GM03348 (cell line): ENCODE data around the gene VSIG10.
"Not testable (repeated sequence)": the region's sequence is repeated elsewhere in the genome, so short reads cannot be mapped to it uniquely, and the experiment has no call there.

Experiments used
- DNase-seq: peaks from one replicate; pipeline ENCODE4 v3.0.0; 2012; ENCODE audit warnings: low spot score

The VSIG10 gene

DNA sequence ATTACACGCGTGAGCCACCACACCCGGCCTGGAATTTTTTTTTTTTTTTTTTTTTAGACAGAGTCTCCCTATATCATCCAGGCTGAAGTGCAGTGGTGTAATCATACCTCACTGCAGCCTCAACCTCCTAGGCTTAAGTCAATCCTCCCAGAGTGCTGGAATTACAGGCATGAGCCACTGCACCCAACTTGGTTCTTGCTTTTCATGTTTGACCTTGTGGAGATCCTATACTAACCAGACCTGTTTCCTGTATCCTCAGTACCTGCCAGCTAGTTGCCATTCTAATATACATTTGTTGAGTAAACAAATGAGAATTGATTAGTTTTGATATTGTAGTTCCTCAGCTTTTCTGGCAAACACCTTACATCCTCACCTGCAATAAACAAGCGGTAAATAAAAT lies 3.2 kb upstream of the VSIG10 start:
- DNase-seq, result no peak

DNA sequence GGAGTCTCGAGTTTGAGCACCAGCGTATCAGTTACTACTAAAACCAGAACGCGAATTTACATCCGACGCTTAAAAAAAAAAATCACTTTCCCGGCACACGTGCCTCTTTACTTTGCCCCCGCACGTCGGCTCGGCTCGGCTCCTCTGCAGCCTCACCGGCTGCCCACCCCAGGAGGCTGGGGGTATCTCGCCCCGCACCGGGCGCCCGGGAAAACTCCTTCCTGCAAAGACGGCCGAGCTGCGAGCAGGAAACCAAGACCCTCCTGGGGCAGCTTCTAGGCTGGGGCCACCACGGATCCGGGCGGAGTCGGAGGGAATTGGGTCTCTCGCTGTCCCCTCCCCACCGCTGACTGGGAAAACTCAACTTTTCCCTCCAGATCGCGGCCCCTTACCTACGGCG lies 610 bp downstream of the VSIG10 start:
- peak; percentile 42 for DNase-seq

DNA sequence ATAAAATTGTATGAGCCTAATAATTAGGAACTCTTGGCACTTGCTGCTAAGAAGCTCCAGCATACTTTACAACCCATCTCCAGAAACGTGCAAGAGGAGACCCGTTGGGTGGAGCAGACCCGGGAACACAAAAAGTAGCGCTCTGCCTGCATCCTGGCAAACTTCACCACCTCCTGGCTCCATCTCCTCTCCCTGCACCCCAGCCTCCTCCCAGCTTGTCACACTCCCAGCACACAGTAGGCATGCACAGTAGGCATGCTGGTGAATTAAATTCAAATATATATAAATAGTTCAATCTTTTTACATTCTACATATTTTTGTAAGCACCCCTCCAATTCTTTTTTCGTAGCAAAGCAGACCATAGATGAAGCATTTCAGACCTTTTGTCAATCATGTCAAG lies 1.2 kb downstream of the VSIG10 start:
- DNase-seq, result peak; percentile 14

DNA sequence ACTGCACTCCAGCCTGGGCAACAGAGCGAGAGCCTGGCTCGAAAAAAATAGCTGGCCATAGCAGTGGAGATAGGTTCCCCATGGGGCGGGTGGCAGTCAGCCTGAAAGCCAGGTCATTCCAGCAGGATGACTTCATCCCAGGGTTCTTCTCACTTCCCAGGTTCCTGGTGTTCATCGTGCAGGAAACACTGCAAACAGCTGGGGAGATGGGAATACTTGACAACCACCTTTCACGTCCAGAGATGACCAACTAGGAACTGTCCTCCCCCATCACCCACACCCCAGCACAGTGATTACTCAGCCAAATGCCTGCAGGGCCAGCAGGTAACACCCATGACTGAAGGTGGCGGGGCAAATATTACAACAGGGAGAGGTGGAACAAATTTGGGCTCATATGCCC lies 1.7 kb downstream of the VSIG10 start:
- DNase-seq, result no peak

DNA sequence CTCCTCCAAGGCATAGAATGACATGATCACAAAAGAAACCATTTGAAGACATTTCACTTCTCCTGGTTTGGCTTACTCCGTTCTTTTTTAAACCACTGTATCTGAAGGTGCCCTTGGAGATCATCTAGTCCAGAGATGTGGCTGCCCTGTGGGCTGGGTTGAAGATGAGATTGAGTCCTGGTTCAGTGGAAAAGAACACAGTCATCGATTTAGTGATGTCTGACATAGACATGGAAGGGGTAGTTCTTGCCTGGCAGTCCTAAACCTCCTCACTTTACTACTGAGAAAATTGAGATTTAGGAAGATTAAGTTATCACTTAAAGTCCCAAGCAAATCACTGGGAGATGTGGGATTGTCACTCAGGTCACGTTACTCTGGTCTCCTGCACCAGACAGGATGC lies 2.8 kb downstream of the VSIG10 start:
- no peak for DNase-seq

DNA sequence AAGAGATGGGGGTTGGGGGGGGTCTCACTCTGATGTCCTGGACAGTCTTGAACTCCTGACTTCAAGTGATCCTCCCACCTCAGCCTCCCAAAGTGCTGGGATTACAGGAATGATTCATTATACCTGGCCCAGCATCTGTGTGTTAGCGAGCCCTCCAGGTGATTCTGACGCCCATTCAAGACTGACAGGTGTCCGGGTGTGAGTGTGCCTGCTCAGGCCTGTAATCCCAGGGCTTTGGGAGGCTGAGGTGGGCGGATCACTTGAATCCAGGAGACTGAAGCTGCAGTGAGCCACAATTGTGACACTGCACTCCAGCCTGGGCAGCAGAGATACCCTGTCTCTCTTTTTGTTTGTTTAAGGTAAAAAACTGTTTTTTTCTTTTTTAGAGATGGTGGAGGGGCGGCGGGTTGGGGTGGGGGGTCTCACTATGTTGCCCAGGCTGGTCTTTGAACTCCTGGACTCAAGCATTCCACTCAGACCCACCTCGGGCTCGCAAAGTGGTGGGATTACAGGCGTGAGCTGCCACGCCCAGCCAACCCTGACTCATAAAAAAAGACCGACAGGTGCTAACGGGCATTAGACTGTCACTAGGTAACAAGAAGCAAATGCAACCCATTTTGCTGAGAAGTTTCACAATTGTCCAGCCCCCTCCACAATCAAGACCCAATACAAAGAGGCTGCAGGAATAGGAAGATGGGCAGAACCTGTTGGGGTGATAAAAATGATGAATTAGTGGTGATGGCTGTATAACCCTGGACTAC lies 4.7 kb downstream of the VSIG10 start:
- no peak for DNase-seq

DNA sequence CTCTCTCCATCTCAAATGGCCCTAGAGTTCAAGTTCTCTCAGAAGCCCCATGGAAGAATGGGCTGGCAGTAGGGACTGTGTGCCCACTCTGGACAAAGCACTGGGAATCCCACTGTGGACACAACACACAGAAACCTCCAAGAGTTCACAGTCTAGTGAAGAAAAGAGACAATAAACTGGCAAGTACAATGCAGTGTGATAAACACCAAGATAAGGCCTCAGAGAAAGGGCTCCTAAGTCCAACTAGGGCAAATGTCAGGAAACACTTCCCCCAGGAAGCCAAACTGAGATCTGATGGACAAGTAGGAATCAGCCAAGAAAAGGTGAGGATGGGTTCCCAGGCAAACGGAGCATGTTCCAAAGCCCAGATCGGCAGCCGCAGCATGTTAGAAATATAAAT lies 5.4 kb downstream of the VSIG10 start:
- no peak for DNase-seq

DNA sequence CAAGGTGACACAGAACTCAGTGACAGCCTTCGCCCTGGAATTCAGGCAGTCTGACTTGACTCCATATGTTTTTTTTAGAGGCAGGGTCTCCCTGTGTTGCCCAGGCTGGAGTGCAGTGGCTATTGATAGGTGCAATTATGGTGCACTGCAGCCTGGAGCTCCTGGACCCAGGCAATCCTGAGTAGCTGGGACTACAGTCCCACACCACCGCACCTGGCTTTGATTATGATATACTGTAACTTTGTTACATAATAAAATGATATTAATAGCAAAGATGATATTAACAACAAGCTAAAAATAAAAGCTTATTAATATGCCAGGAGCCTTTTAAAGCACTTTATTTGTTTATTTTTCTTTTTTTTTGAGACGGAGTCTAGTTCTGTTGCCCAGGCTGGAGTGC lies 9.8 kb downstream of the VSIG10 start:
- no peak for DNase-seq

DNA sequence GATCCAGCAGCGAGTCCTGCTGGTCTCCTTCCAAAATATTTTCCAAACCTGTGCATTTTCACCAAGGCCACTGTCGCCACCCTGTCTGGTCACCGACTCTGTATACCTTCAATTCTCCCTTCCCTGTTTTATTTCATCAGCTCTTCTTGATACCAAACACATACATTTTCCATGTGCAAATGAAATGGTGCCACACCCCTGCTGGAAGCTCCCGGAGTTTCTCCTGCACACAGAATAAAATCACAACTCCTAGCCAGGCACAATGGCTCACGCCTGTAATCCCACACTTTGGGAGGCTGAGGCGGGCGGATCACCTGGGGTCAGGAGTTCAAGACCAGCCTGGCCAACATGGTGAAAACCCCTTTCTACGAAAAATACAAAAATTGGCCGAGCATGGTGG lies 14.0 kb downstream of the VSIG10 start:
- DNase-seq, result no peak

DNA sequence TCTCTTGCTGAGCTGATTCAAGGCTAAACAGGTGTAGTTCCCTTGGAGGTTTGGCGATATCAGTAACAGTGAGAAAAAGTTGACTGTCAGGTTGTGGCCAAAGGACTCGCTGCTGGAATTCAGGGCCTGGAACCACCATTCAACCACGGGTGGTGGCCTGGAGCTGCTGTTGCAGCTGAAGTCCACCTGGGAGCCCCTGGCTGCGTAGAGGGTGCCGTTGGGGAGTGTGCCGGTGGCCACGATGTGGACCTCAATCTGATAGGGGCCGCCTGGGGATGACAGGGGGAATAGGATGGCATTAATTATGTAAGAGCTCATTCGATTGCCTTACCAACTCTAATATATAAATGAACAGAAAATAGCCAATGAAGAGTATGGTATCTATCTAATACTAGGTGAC lies 21.6 kb downstream of the VSIG10 start:
- no peak for DNase-seq

DNA sequence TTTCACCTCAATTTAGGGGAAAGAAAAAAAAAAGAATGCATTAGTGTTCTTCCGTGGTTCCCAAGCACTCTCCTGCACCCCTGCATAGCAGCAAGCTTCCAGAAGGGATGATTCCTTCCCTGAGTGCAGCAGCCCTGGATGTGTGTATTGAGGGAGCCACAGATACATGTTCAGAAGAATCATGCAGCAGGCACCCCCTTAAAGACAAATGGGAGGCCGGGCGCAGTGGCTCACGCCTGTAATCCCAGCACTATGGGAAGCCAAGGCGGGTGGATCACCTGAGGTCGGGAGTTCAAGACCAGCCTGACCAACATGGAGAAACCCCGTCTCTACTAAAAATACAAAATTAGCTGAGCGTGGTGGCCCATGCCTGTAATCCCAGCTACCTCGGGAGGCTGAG lies 22.3 kb downstream of the VSIG10 start:
- not testable (repeated sequence) for DNase-seq

DNA sequence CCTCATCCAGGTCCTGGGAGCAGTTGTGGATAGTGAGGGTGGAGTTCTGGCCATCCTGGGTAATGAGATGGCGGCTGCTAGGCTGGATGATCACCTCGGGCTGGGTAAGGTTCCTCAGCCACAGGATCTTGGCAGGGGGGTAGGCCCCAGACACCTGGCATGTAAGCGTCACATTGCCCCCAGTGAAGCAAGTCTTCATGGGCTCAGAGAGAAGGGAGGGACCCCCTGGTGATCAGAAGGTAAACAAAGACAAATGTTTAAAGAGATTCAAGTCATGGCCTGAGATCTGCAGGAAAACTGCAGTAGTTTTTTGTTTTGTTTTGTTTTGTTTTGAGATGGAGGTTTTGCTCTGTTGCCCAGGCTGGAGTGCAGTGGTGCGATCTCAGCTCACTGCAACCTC lies 30.0 kb downstream of the VSIG10 start:
- no peak for DNase-seq

DNA sequence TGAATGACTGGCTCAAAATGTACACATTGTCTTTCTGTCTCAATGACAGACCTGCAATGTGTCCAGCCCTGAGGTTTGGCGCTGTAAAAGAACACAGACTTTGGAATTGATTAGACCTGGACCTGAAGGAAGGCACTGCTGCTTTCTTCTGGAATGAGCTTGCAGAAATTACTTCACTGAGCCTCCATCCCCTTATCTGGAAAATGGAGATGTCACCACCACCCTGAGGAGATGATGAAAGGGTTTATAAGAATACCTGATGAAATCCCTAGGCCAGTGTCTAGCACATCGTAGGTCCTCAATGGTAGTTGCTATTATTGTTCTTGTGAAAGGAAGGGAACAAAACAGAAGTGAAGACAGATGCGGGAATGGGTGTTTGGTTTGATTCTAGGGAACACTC lies 33.2 kb downstream of the VSIG10 start:
- DNase-seq, result no peak

DNA sequence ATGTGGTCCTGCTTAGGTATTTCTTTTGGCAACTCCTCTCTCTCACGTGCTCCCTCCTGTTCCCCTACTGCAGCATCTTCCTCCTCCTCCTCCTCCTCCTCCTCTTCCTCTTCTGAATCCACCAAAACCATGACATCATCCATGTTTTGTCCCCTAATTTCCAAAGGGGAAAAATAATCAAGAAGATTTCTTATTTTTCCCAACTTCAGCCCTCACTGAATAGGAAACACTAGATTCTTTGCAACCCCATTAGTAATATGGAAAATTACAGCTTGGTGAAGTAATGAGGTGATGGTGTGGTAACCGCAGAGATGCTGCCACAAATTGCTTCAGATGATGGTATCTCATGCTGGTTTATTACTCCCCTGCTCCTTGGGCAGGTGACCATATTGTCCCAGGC lies 35.4 kb downstream of the VSIG10 start:
- DNase-seq, result no peak

DNA sequence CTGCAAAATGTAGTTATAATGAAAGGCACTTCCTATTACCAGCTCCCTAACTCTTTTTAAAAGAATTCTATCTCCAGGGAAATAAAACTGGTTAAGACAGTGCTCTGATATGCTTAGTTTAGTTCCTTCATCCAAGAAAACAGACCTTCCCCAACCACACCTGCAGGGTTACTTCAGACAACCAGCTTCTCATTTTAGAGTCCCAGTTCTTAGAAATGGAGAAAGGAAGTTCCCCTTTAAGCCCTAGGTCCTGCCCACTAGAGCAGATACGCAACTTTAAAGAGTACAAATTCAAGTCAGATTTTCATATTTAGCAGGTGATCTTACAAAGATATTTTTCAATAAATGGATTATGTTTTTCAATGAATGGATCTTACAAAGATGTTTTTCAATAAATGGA lies 38.4 kb downstream of the VSIG10 start:
- DNase-seq, result no peak

DNA sequence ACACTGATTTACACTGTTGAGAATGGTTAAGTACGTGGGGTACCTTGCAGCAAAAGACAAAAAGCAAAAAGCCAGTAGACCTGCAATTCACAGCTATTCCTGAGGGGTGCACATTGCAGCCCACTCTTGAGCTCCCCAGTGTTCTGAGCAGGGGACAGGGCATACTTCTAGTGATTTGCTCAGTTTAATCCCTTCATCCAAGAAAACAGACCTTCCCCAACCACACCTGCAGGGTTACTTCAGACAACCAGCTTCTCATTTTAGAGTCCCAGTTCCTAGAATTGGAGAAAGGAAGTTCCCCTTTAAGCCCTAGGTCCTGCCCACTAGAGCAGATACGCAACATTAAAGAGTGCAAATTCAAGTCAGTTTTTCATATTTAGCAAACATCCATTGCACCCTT lies 39.2 kb downstream of the VSIG10 start:
- DNase-seq, result no peak

DNA sequence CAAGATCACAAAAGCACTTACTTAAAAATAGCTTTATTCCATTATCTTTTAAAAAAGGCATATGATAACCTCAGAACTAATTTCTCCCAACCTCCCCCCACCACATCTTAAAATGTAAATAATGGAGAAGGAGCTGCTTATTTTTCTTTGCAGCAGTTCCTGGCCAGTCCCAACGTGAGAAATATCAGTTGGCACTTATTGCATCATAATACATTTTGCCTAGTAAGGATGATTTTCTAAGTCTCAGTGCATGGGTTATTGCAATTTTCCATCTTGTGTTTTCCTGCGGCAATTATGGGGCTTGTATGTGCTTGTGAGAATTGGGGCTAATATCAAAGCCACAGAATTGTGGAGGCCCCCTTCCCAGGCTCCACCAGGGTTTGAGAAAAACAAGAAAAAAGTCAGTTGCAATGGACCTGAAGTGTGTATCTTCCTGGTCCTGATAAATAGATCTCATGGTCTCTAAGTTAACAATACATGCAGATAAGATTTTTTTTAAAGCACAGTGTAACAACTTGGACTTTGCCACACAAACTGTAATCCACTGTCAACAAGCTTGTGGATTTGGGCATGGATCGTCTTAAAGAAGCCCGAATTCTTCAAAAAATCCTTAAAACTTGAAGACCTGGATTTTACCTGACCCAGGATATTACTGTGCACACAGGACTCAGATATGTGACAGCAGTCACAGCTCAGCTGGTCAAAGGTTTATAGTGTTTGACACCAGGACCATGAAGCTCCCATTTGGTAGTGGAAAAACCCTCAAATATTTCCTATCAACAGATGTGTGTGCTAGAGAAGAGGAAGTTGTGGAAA lies 40.0 kb downstream of the VSIG10 start:
- DNase-seq, result peak; percentile 24

DNA sequence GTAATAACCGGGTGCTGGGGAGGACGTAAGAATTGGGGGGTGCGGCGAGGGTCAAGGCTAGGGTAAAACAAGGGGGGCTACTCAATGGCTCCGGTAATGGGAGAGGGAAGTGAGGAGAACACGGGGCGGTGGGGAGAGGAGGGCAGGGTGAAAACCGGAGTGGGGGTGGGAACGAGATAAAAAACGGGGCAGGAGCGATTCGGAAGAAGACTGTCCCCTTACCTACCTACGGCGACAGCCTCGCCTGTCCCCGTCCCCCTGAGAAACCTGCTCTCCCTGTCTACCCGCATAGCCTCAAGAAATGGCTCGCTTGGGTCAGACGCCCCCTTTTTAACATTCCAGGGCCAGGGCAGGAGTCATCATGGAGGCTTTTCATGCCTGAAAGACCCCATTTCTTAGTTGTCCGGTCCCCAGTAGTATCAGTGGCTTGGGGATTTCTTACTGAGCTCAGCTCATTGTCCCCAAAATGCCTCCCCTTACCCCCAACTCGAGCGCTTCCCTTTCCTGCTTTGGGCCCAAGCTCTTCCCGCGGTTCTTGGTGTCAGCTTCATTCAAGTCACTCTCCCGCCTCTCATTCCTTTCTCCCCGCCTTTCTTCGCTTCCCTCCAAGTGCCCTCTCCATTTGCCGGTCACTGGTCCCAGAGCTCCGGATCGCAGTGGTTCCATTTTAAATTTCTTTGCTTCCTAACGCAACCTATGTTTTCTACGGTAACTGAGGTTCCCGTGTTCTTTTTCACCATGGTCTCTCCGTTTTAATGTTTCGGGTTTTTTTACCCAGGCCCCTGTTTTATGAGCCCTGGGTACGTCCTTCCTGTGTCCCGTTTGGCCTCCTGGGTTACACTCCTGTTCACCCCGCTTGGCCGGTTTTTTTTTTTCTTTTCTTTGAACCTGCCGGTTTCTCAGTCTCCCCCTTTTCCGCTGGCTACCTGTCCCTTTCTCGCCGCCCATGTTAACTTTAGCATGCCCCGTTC lies 41.7 kb downstream of the VSIG10 start:
- peak; percentile 74 for DNase-seq

DNA sequence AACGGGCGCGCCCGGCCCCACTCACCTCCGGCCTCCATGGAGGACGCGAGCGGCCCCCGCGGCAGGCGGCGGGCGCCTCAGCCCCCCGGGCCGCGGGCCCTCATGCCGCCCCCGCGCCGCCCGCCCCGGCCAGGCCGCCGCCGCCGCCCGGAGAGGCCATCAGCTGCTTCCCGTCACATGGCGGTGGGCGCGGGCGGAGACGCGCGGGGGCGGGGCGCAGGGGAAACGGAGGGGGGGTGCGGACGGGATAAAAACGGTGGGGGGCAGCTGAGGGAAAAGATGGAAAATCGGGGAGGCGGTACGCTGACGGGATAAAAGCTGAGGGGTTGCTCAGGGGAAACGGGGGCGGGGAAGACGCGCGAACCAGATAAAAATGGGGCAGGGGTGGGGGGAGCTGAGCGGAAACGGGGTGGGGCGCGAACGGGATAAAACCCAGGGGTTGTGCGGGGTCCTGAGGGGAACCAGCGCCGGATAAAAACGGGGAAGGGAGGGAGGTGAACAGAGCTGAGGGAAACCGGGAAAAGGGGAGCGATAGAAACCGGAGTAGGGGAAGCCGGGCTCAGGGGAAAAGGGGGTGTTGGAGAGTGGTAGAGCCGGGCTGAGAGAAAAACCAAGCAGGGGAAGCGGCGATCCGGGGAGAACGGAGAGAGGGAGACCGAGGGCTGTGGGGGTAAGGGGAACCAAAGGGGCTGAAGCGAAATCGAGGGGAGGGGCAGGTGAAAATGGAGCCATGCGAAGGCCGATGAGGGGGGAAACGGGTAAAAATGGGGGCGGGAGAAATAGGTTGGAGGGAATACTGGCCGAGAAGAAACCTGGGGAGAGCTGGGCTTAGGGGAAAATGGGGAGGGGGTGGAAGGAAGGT lies 42.6 kb downstream of the VSIG10 start, which contains the start of gene WSB2:
TSS of gene WSB2 (minus strand) at position 169 of the 862 bp plus-strand sequence. CDS start at position 38, 131 bp downstream.
- DNase-seq, result peak; percentile 91

DNA sequence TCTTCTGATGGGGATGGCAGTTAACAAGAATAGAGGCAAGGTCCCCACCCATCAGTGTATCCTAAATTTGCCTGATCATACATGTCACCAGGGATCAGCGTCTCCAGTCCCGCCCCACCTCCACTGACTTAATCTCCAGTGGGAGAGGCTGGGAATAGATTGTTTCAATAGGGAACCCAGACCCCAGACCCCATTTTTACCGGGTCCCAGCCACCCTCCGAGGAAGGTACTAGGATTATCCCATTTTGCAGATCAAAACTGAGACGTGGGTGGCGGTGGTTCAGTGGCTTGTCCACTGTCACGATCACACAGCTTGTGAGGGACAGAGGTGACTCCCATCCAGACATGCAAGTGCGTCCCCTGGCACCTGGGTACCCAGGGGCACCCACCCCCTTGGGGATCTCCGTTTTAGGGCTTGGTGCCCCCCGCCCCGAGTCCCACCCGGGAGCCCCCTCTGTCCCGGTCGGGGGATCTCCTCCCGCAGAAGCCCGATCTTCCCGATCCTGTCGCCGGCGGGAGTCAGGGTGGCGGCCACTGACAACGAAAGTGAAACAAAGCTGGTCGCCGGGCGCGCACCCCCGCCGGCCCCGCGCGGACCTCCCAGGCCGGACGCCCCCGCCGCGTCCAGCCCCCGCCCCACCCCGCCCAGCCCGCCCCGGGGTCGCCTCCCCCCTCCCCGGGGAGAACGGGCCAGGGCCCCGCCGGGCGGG lies 43.4 kb downstream of the VSIG10 start:
- peak; percentile 78 for DNase-seq
